ENCODE measurements around the gene PRKG1.

Gene PRKG1

DNA sequence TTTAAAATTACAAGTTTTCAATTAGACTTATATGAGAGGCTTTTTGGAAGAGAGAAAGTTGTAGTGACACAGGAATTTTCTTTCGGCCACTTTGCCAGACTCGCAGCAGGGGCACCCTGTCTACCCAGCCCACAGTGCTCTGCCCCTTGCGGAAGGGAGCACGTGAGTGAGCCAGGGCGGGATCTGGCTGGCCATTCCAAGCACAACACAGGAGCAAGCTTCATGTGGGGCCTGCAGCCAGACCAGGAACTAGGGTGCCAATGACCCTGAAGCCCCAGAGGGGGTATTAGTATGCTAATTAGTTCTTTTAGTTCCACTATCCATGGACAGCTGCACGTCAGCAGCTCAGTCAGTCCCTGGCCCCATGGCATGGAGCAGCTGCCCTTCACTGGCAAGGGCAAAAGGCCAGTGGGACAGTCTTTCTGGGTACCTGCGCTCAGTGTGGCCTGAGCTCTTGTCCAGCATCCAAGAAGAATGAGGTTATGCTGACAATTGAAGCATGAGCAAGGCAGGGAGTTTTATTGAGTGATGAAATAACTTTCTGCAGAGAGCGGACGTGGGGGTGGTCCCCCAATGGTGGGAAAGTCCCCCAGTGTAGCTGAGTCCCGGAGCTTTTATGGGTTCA lies 876.2 kb downstream of the PRKG1 start:
- no peak for DNase-seq (ENCODE audit: low spot score)

DNA sequence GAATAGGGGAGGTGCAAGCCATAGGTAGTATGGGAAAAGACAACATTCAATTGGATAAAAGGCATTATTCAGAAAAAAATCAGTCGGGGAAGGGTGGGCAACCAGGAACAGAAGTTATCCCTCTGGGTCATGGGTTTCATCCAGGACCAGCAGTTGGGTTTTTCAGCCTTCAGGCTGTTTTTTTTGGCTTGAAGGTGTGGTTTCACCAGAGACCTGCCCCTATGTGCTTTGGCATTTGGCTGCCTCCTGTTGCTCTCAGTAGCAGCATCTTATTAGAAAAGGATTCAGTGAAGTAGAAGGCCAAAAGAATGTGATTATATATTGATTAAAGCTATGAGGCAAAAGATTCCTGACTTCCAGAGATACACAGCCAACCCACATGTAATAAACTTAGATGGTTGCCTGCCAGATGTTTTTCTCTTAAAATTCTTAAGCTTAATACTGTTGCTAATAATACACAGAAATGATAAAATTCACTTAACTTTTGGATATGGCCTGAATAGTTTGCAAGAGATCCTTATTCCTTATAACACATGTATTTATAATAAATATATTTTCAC lies 876.8 kb downstream of the PRKG1 start:
- DNase-seq (ENCODE audit: low spot score) = no peak

DNA sequence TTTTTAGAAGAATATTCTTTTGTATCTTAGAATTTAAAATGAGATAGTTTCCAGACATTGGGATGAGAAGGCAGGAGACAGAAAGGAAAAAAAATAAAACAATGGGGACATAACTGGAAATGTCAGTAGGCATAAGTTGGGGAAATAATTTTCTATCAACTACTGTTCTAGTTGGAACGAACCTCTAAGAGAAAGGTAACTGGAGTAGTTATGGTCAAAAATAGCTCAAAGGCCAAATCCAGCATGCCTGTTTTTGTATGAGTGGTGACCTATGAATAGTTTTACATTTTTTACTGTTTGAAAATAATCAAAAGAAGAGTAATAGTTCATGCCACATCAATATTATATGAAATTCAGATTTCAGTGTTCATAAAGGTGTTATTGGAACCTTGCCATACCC lies 877.3 kb downstream of the PRKG1 start:
- DNase-seq (ENCODE audit: low spot score) = no peak

DNA sequence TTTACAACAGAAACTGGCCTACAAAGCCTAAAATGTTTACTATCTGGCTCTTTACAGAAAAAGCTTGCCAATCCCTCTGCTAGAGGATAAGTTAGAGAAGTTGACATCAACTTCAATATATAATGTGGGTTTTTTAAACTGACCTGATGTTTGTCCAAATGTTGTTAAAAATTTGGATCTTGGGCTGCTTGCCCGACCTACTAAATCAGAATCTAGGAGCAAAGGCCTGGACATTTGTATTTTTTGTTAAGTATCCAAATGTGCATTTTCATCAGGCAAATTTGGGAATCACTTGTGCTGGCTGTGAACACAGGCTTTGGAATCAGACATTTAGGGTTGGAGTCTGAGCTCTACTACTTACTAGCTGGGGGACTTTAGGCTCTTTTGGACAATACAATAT lies 877.8 kb downstream of the PRKG1 start:
- no peak for DNase-seq (ENCODE audit: low spot score)

DNA sequence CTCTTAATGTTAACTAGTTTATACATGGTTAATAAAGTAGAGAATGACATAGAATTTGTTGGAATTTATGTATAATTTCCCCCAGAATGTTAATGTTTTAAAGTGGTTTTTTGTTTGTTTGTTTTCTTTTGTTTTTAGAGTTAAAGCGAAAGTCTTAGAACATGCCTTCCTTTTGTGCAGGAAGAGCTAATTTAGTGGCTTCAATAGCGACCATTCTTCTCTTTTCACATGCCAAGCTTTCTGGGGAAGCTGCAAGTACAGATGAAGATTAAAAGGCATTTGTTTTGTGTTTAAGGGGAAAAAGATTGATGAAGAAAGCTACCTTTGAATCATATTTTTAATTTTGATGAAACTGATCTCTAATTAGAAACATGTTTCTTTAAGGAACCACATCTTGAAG lies 881.4 kb downstream of the PRKG1 start:
- no peak for DNase-seq (ENCODE audit: low spot score)

DNA sequence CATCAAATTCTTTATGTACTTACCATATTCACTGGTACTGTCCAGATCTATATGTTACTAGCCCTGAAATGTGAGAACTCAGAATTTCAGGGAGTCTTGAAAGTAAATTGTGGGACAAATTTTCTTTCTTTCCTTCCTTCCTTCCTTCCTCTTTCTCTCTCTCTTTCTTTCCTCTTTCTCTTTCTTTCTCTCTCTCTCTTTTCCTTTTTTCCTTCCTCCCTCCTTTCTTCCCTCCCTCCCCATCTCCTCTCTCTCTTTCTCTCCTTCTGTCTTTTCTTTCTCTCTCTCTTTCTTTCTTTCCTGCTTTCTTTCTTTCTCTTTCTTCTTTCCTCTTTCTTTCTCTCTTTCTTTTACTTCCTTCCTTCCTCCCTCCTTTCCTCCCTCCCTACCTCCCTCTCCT lies 882.5 kb downstream of the PRKG1 start:
- no peak for DNase-seq (ENCODE audit: low spot score)

DNA sequence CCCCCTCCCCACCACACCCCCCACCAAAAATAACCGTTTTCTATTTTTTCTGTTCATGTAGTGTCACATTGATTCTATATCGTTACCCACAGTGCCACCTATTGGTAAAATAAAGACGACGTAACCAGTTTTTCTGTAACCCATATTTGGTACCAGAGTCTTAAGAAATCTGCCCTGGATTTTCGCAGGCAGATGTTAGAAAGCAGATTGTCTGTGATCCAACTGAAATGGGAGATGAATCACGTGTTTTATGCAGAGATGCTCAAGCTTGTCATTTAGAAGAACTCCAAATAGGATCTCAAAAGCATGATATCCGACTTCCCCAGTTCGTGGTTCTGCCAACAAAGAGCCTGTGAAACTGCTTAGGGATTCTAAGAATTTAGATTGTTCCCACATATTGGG lies 886.2 kb downstream of the PRKG1 start:
- DNase-seq (ENCODE audit: low spot score) = no peak

DNA sequence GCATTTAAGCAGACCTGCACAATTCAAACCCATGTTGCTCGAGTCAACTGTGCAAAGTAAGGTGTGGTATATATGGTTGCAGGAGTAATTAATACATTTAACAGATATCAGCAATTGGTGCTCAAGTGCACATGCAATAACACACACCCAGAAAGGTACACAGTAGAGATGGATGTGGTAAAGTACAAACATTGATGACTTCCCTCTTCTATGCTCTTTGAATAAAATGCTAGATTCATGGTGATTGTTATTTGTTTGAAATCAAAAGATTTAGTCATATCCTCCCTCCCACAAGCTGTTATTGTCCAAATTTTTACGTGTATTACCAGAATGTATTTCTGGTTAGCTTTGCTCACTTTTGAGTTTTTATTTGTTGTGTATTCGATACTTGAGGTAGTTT lies 887.1 kb downstream of the PRKG1 start:
- no peak for DNase-seq (ENCODE audit: low spot score)

DNA sequence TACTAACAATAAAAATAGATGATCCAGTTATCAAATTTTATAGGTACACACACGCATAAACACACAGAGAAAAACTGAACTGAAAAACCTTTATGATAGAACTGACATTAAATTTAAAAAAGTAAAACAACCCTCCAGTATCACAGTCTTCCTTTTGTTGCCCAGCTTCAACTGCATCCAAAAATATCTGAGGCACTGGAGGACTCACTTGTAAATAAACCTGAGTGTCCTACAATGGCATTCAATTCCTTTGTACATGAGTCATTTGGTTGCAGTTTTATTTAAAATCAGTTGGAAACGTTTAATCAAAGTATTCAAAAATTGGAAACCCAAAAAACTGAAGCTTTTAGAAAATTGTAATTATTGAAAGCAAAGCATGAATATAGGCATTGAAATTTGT lies 890.3 kb downstream of the PRKG1 start:
- no peak for DNase-seq (ENCODE audit: low spot score)

DNA sequence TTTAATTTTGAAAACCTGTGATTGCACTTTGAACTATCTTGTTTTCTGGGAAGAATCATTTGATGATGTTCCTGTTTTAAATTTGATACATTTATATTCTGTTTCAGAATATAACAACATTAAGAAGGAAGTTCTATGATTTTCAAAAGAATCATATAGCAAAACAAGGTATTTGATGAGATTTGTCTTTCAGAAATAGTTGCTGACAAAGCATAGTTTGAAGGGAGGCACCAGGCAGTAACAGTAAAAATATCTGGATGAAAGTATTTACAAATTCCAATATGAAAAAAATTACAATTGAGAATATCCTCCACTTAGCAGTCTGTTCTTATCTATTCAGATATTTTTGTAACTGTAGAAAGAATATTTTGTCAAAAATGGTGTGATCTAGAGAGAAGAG lies 891.2 kb downstream of the PRKG1 start:
- DNase-seq (ENCODE audit: low spot score) = no peak

DNA sequence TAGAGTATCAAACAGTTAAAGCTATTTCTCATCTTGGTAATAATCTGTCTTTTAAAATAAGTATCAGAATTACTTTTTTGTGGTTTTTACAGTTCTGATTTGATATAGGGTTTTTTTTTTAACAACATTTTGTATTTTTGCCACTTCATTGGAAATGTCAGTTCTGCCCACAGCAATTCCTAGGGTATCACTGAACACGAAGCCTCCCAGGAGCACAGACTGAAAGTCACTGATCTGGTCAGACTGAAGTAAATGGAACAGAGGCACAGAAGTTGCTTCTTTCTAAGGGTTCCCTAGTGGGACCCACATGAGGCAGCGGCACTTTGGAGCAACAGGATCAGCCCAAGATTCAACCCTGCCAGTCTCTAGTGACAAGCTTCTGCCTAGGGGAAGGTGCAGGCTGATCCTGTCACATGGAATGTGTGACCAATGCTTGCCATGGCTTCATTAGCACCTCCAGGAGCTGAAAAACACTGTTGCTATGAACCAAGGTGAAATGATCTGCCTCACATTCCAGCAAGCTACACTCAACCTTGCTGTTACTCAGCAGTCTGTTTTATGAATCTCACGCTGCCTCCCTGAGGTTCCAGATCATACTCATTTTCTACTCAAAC lies 898.6 kb downstream of the PRKG1 start:
- DNase-seq (ENCODE audit: low spot score) = no peak

DNA sequence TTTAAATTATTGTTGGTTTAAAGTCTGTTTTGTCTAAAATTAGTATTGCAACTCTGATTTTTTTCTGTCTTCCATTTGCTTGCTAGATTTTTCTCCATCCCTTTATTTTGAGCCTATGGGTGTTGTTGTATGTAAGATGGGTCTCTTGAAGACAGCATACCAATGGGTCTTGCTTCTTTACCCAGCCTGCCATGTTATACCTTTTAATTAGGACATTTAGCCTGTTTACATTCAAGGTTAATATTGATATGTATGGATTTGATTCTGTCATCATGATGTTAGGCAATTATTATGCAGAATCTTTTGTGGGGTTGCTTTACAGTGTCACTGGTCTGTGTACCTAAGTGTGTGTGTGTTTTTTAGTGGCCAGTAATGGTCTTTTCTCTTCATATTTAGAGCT lies 906.5 kb downstream of the PRKG1 start:
- DNase-seq (ENCODE audit: low spot score) = no peak

DNA sequence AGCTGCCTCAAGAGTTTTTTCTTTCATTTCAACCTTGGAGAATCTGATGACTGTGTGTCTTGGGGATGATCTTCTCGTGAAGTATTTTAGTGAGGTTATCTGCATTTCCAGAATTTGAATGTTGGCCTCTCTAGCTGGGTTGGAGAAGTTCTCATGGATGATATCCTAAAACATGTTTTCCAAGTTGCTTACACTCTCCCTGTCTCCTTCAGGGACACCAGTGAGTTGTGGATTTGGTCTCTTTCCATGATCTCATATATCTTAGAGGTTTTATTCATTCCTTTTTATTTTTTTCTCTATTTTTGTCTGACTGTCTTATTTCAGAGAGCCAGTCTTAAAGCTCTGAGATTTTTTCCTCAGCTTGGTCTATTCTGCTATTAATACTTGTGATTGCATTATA lies 907.4 kb downstream of the PRKG1 start:
- no peak for DNase-seq (ENCODE audit: low spot score)

DNA sequence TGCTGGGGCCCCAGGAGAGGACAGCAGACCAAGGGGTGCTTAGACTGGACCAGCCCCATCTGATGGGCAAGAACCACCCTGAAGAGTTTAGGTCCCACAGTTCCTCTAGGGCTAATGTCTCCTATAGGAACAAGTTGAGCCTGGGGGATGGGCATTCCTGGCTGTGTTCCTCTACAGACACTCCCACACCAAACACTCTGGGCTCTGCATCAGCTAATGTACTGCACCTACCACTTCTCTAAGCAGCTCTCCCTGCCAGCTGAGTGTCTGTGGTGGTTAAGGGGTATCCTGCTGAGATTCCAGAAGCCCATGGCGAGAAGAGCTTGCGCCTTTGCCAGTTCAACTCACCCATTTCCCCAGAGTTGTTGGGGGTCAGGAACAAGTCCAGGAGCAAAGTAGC lies 909.2 kb downstream of the PRKG1 start:
- DNase-seq (ENCODE audit: low spot score) = no peak

DNA sequence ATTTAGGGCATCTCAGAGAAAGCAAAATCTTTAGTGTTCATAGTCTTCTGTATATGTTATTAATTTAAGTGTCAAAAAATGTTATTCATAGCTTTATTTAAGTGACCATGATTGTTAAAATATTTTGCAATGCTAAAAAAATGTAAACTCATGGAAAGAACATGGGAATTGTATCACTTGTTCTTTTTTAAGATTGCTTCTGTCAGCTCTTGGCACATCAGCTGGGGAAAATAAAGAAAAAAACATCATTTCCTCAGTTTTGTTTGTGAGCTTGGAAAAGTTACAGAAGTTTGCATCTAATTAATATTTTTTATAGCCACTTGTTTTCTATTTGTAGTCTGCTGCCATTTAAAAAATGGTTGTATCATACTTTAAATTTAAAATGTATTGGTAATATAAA lies 911.0 kb downstream of the PRKG1 start:
- no peak for DNase-seq (ENCODE audit: low spot score)

DNA sequence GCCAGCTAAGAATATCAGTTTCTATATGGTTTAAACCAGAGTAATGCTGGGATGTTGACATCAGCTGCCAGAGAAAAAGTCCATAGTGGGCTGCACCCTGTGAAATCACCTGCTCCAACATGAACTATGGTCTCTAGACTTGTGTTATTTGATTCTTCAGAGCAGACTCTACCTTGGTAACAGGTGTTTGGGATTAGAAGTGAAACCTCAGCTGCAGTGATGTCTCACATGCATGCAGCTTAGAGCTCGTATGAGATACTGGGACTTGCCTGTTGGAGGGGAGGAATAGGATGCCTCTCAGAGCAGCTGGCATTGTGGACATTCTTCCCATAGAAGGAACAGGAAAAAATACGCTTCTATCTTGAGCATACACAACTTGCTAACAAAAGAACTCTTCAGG lies 912.2 kb downstream of the PRKG1 start:
- no peak for DNase-seq (ENCODE audit: low spot score)

DNA sequence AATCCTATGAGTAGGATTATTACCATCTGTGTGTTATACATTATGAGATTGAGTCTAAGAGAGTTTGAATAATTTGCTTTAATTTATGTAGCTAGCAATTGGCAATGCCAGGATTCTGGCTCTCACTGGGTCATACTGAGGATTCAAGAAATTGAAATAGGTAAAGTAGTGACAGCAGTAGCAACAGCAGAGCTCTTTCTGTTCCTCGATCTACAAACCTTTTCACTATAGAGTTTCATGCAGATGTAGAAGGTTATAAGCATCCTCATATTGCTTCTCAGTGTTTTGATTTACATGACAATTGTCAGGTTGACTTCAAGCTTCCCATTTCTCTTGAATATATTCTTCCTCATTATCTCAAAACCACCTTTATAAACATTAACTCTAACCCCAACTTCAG lies 919.2 kb downstream of the PRKG1 start:
- no peak for DNase-seq (ENCODE audit: low spot score)

DNA sequence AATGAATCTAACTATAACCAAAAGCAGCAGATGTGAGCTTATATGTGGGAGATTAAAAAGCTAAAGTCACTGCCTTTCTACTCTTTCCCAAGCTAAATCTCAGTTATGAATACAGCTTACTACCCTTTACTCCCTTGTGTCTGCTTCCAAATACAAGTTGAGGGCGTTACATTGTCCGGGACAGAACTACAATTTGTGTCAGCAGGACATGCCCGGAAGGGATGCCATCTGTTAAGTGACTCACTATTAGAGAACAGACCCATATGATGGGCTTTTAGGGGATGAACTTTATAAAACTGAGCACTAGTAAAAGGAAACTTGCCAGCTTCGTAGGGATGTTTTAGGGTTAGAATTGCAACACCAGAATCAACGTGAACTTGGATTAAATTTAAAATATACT lies 924.8 kb downstream of the PRKG1 start:
- DNase-seq (ENCODE audit: low spot score) = no peak

DNA sequence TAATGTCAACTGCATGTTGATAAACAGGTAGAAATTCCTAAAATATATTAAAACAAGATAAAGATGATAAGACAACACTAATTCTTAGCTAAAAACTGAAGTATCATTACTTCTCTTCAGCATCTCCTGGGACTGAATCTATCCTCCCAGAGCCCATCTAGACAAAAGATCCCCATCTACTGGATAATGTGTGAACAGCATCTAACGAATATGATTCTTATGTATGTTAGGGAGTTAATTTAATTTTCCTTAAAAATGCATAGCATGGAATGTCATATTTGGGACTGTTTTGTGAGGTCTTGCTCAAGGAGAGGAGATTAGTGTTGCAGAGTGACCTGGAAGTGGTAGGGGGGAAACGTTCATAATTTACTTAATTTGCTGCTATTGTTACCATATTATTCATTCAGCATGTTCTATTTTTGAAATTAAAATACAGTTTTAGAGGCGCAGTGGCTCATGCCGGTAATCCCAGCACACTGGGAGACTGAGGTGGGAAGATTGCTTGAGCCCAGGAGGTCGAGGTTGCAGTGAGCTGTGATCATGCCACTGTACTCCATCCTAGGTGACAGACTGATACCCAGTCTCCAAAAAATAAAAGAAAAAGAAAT lies 930.2 kb downstream of the PRKG1 start:
- peak; percentile 37 for DNase-seq (ENCODE audit: low spot score)

DNA sequence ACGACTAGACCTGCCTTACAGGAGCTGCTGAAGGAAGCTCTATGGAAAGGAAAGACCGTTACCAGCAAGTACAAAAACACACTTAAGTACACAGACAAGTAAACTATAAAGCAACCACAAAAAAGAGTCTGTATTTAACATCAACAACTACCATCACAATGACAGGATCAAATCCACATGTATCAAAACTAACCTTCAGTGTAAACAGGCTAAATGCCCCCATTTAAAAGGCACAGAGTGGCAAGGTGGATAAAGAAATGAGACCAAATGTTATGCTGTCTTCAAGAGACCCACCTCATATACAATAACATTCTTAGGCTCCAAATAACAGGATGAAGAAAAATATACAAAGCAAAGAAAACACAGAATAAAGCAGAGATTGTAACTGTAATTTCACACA lies 932.8 kb downstream of the PRKG1 start:
- no peak for DNase-seq (ENCODE audit: low spot score)

DNA sequence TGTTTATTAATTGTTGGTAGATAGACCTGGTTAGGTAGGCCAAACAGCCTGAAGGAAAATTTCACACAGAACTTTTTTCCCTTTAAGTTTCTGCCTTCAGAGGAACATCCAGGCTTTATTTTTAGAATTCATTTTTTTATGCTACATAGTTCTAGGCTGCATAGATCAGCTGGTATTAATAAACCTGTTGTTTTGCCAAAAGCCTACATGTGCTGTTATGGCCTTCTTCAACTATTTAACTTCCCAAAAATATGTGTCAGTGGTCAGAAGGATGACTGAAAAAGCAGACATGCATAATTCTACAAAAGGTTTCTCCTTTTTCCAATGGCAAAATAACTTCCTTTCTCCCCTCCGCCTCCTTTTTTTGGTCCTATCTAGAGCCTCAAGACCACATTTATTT lies 936.8 kb downstream of the PRKG1 start:
- DNase-seq (ENCODE audit: low spot score) = no peak

DNA sequence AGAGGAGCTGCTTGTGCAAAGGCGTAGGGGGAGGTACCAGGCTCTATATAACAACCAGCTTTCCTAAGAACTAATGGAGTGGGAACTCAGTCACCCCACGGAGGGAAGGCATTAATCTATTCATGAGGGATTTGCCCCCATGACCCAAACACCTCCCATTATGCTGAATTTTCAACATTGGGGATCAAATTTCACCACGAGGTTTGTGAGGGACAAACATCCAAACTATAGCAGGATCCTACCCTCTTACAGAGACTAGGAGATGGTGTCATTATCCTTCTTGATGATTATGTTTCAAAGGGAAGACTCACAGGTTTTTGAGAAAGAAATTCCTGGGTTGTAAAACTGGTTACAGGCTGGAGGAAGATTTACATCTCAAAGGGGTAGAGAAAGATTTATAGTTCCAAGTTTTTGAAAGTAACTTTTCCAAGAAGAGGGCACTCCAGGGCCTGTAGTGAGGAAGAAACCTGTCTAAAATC lies 944.8 kb downstream of the PRKG1 start:
- DNase-seq (ENCODE audit: low spot score) = no peak

DNA sequence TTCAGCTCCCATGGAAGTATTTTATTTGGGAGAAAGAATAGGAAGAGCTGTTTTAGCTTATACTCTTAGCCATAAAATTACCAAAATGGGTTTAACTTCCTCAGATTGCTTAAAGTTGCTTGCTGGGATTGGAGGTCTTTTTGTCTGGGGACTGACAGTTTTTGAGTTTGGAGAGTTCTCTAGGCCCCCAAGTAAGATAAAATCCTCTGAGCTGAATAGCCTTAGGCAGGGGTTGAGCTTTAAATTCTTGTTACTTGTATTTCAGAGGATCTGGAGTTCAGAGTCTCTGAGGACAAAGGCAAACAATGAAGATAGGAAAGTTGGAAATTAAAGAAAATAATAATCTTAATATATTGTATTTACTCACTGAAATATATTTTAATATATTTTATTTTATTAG lies 945.4 kb downstream of the PRKG1 start:
- DNase-seq (ENCODE audit: low spot score) = no peak

DNA sequence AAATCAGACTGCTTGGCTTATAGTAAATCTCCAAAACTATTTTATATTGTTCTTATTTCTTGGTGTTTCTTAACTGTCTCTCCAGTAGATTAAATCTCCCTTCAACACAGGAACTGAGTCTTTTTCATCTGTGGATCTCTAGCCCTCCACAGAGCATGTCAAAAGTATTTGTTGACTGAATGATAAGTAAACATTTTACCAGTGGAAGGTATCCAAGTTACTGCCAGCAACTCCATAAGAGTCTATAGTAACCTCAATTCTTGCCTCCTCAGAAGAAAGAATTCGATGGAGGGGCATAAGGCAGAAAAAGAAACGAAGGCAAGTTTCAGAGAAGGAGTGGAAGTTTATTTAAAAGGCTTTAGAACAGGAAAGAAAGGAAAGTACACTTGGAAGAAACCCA lies 945.9 kb downstream of the PRKG1 start:
- DNase-seq (ENCODE audit: low spot score) = no peak

All from SW480 (cell line).